Thoracic aorta (tissue), 2 donors: ENCODE results near the gene GOLGA6L7. TPM values are rescaled to one million over a fixed set of nuclear protein-coding genes. Genes with fewer than 3 reads are reported as not detected.
A peak's percentile ranks its signal among the peaks of the same experiment; 100 is the strongest.

Experiments
- ATAC-seq: fragments of 150-250 bp; one replicate; pipeline ENCODE4 v1.8.0; 2017; ENCODE audit warnings: low read depth; ENCODE audit not compliant: insufficient number of reproducible peaks, low FRiP score
- DNase-seq: peaks from one replicate; pipeline ENCODE4 v3.0.0-alpha.2; 2020; ENCODE audit warnings: low spot score
- H3K27ac ChIP-seq, 2 donors: fragments of 200-600 bp; sonication (generic); 1 replicate in 1 of 2; 2 replicates in 1 of 2; pipeline ENCODE4 v1.5.1; 2016; ENCODE audit warnings: mild to moderate bottlenecking in 2 of 2, moderate library complexity in 2 of 2
- H3K27me3 ChIP-seq: fragments of 200-600 bp; sonication (generic); replicated peaks from 2 replicates; pipeline ENCODE4 v1.6.0; 2016; ENCODE audit warnings: mild to moderate bottlenecking; ENCODE audit not compliant: insufficient read depth
- H3K36me3 ChIP-seq: fragments of 200-600 bp; sonication (generic); one replicate; pipeline ENCODE4 v1.5.1; 2016
- H3K4me1 ChIP-seq, 2 donors: fragments of 200-600 bp; sonication (generic); 1 replicate in 1 of 2; 2 replicates in 1 of 2; pipeline versions ENCODE4 v1.5.1 to v1.6.0; 2016; ENCODE audit warnings: low read depth in 2 of 2, mild to moderate bottlenecking in 1 of 2; ENCODE audit not compliant: control insufficient read depth in 1 of 2
- H3K4me3 ChIP-seq: fragments of 200-600 bp; sonication (generic); 2 replicates; pipeline ENCODE4 v1.5.1; 2016; ENCODE audit warnings: mild to moderate bottlenecking
- H3K9me3 ChIP-seq: fragments of 200-600 bp; sonication (generic); 2 replicates; pipeline ENCODE4 v1.5.1; 2016
- CTCF ChIP-seq: fragments of 200-600 bp; sonication (generic); IDR thresholded peaks from one replicate; pipeline ENCODE4 v1.5.1; 2019; ENCODE audit warnings: antibody characterized with exemption
- total RNA-seq, 2 donors: library from RNA; depleted of rRNA; stranded (reverse); fragments of >200 nt; gene quantifications; one replicate each; pipeline versions ENCODE4 v1.1.0 to v1.2.3, GENCODE V29; 2016

The GOLGA6L7 gene
- total RNA-seq, 2 donors from 2014 or later = not detected

GRCh38 chr15:28888900-28889299 is 40.5 kb upstream of the GOLGA6L7 start:
- Histone ChIP-seq H3K4me1 (peaks cover 0 to 12% of the 10 kb centered on the region in 2 donors), H3K27ac (no peak overlapping the region), H3K36me3 (no peaks in the 10 kb centered on the region), H3K4me3 (no peak overlapping the region), H3K9me3 (no peaks in the 10 kb centered on the region), H3K27me3 (peaks cover 3% of the 10 kb centered on the region)
- TF ChIP-seq CTCF = no peak
- no peak for ATAC-seq
- DNase-seq = no peak

- Histone ChIP-seq H3K4me1 (peaks cover 0 to 12% of the 10 kb centered on the region in 2 donors), H3K27ac (no peak overlapping the region), H3K27me3 (peaks cover 3% of the 10 kb centered on the region), H3K36me3 (no peaks in the 10 kb centered on the region), H3K4me3 (no peak overlapping the region), H3K9me3 (no peaks in the 10 kb centered on the region)
- no peak for ATAC-seq
- no peak for TF ChIP-seq CTCF
- no peak for DNase-seq
Measured at GRCh38 chr15:28888302-28888894, 40.0 kb upstream of the GOLGA6L7 start.

- DNase-seq (no peak), ATAC-seq (no peak)
- no peaks in the 10 kb centered on the region for H3K9me3 ChIP-seq
- peaks cover 0 to 12% of the 10 kb centered on the region in 2 donors for H3K4me1 ChIP-seq
- H3K27ac ChIP-seq = no peak overlapping the region
- no peak for TF ChIP-seq CTCF
- peaks cover 3% of the 10 kb centered on the region for H3K27me3 ChIP-seq
- H3K4me3 ChIP-seq = no peak overlapping the region
- H3K36me3 ChIP-seq = no peaks in the 10 kb centered on the region
Measured at GRCh38 chr15:28887339-28888174, 39.1 kb upstream of the GOLGA6L7 start.

GRCh38 chr15:28886431-28887338 is 38.2 kb upstream of the GOLGA6L7 start:
- no peak for ATAC-seq
- DNase-seq = no peak
- TF ChIP-seq CTCF = no peak
- H3K4me3 ChIP-seq = peak overlapping the region; percentile 69
- no peaks in the 10 kb centered on the region for H3K9me3 ChIP-seq
- no peak overlapping the region for H3K27ac ChIP-seq
- peaks cover 3% of the 10 kb centered on the region for H3K27me3 ChIP-seq
- H3K36me3 ChIP-seq = no peaks in the 10 kb centered on the region
- peaks cover 0 to 12% of the 10 kb centered on the region in 2 donors for H3K4me1 ChIP-seq
